ENCODE results near the gene BACE2.

BACE2 gene

DNA sequence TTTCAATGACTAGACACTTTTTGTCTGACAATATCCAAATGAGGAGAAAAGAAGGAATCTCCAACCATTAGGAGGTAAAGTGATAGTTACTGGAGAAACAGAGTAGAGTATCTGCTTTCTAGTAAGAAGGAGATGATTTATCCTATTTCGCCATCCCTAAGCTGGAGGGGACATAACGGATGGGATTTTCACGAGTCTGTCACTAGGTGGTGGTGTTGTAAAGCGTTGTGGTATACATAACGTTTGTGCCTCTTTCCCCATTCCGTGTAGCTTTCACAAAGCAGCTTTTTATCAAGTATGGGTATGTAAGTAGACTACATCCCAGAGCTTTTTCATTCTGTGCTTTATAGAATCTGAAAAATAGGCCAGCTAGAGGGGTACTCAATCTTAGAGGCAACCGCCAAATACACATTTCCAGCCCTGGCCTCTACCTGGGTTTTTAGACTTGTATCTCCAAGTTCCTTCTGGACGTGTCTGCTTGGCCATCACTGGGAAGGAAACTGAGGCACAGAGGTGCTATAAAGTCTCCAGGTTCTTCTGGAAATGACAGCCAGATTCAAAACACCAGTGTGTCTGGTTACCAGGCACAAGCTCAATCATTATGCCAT, 115.4 kb downstream of the BACE2 start (continued):
- TF ChIP-seq, protein P1, sequence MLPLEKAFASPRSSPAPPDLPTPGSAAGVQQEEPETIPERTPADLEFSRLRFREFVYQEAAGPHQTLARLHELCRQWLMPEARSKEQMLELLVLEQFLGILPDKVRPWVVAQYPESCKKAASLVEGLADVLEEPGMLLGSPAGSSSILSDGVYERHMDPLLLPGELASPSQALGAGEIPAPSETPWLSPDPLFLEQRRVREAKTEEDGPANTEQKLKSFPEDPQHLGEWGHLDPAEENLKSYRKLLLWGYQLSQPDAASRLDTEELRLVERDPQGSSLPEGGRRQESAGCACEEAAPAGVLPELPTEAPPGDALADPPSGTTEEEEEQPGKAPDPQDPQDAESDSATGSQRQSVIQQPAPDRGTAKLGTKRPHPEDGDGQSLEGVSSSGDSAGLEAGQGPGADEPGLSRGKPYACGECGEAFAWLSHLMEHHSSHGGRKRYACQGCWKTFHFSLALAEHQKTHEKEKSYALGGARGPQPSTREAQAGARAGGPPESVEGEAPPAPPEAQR (tag by site-specific recombination; IDR thresholded peaks at IDR 0.05): no peak
- TF ChIP-seq ZNF670 (tag by site-specific recombination; IDR thresholded peaks at IDR 0.05; ENCODE audit: low read depth): no peak

DNA sequence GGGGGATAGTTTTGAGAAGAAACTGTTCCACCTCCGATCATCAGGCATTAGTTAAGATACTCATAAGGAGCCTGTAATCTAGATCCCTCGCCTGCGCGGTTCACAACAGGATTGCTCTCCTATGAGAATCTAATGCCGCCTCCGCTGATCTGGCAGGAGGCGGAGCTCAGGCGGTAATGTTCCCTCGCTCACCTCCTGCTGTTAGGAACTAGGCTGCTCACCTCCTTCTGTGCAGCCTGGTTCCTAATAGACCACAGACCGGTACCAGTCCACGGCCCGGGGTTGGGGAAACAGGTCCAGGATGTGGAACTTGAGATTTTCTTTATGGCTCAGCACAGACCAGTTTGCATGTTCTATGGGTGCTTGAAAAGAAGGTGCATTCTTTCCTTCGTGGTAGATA, 121.5 kb downstream of the BACE2 start:
- Histone ChIP-seq H3K4me1 (ENCODE audit: control insufficient read depth, insufficient read depth, low read length) (no peaks in the 10 kb centered on the region), H3K9me3 (ENCODE audit: control insufficient read depth, insufficient read depth, low read depth, low read length) (no peaks in the 10 kb centered on the region), H3K27ac (ENCODE audit: extremely low read depth, low read depth, low read length) (no peak overlapping the region), H3K36me3 (ENCODE audit: control insufficient read depth in 2 of 2, insufficient read depth in 1 of 2, low read length in 2 of 2) (no peaks in the 10 kb centered on the region), H3K4me3 (ENCODE audit: low read depth, low read length) (no peak overlapping the region)
- TF ChIP-seq ZXDB (tag by site-specific recombination; IDR thresholded peaks at IDR 0.05): no peak
- TF ChIP-seq ZNF391 (tag by site-specific recombination; IDR thresholded peaks at IDR 0.05; ENCODE audit: borderline replicate concordance, low read depth): no peak
- TF ChIP-seq IKZF3 (tag by site-specific recombination; IDR thresholded peaks at IDR 0.05): no peak
- TF ChIP-seq ZNF10 (tag by site-specific recombination; IDR thresholded peaks at IDR 0.05): no peak
- no peak for TF ChIP-seq ZFP69B (tag by site-specific recombination; IDR thresholded peaks at IDR 0.05)
- no peak for TF ChIP-seq KLF1 (tag by site-specific recombination; IDR thresholded peaks at IDR 0.05)
- TF ChIP-seq, protein P2, sequence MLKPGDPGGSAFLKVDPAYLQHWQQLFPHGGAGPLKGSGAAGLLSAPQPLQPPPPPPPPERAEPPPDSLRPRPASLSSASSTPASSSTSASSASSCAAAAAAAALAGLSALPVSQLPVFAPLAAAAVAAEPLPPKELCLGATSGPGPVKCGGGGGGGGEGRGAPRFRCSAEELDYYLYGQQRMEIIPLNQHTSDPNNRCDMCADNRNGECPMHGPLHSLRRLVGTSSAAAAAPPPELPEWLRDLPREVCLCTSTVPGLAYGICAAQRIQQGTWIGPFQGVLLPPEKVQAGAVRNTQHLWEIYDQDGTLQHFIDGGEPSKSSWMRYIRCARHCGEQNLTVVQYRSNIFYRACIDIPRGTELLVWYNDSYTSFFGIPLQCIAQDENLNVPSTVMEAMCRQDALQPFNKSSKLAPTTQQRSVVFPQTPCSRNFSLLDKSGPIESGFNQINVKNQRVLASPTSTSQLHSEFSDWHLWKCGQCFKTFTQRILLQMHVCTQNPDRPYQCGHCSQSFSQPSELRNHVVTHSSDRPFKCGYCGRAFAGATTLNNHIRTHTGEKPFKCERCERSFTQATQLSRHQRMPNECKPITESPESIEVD (tag by site-specific recombination; IDR thresholded peaks at IDR 0.05): no peak
- TF ChIP-seq ZNF350 (tag by site-specific recombination; IDR thresholded peaks at IDR 0.05): no peak
- TF ChIP-seq, protein P3, sequence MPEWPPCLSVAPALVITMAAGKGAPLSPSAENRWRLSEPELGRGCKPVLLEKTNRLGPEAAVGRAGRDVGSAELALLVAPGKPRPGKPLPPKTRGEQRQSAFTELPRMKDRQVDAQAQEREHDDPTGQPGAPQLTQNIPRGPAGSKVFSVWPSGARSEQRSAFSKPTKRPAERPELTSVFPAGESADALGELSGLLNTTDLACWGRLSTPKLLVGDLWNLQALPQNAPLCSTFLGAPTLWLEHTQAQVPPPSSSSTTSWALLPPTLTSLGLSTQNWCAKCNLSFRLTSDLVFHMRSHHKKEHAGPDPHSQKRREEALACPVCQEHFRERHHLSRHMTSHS (tag by site-specific recombination; IDR thresholded peaks at IDR 0.05): no peak
- TF ChIP-seq ZNF214 (tag by site-specific recombination; IDR thresholded peaks at IDR 0.05; ENCODE audit: borderline replicate concordance): no peak
- no peak for TF ChIP-seq ZNF529 (tag by site-specific recombination; IDR thresholded peaks at IDR 0.05; ENCODE audit: insufficient replicate concordance)
- TF ChIP-seq ZBTB21 (tag by site-specific recombination; IDR thresholded peaks at IDR 0.05): no peak
- TF ChIP-seq WT1 (tag by site-specific recombination; IDR thresholded peaks at IDR 0.05): no peak
- no peak for TF ChIP-seq CTCF (tag by site-specific recombination; IDR thresholded peaks at IDR 0.05)
- no peak for TF ChIP-seq ZNF132 (tag by site-specific recombination; IDR thresholded peaks at IDR 0.05; ENCODE audit: borderline replicate concordance)
- TF ChIP-seq ZNF549 (tag by site-specific recombination; IDR thresholded peaks at IDR 0.05): no peak
- TF ChIP-seq ZNF571 (tag by site-specific recombination; IDR thresholded peaks at IDR 0.05): no peak
- CTCF ChIA-PET: no interaction called here
- POLR2A ChIA-PET: no interaction called here
